HepG2 (cell line): ENCODE data around the gene STUB1. TPM values are rescaled to one million over a fixed set of nuclear protein-coding genes. Genes with fewer than 3 reads are reported as not detected.

Source experiments
- CEBPB ChIP-seq: IDR thresholded peaks from 2 replicates; pipeline ENCODE4 v1.6.1; 2011; ENCODE audit warnings: low read depth, low read length, improper control_type of control experiment, borderline replicate concordance
- ETV5 ChIP-seq: IDR thresholded peaks from 2 replicates; pipeline ENCODE4 v1.6.1; 2018; ENCODE audit warnings: missing biosample characterization, missing genetic modification reagents, inconsistent platforms, borderline replicate concordance
- GLI4 ChIP-seq: sonication (generic); formaldehyde crosslinking; IDR thresholded peaks from 2 replicates; pipeline ENCODE4 v1.5.1; 2020; ENCODE audit warnings: missing genetic modification reagents, mild to moderate bottlenecking, moderate library complexity, borderline replicate concordance
- IKZF1 ChIP-seq: fragments of 450-650 bp; IDR thresholded peaks from 2 replicates; pipeline ENCODE4 v1.7.1; 2016
- KLF6 ChIP-seq: IDR thresholded peaks from 2 replicates; pipeline ENCODE4 v1.8.0; 2016; ENCODE audit warnings: missing biosample characterization, missing genetic modification reagents
- LCORL ChIP-seq, 2 experiments: fragments of 450-650 bp in 1 of 2; sonication (generic) in 1 of 2; formaldehyde crosslinking in 1 of 2; IDR thresholded peaks; 2 replicates each; pipeline versions ENCODE4 v1.5.0 to v1.6.1; 2017 to 2020; ENCODE audit warnings: antibody characterized with exemption in 1 of 2, missing genetic modification reagents in 1 of 2
- MXI1 ChIP-seq: IDR thresholded peaks from 3 replicates; pipeline ENCODE4 v1.6.1; 2012; ENCODE audit warnings: low read depth, low read length, inconsistent platforms, borderline replicate concordance
- MYC ChIP-seq: sonication (generic); formaldehyde crosslinking; IDR thresholded peaks from 2 replicates; pipeline ENCODE4 v1.9.0; 2021; ENCODE audit warnings: missing genetic modification reagents, borderline replicate concordance
- PAF1 ChIP-seq: IDR thresholded peaks from 2 replicates; pipeline ENCODE4 v1.6.1; 2016; ENCODE audit warnings: missing genetic modification reagents, missing compliant biosample characterization
- POGK ChIP-seq: sonication (generic); formaldehyde crosslinking; conservative IDR thresholded peaks from 2 replicates; pipeline ENCODE4 v1.8.0; 2022; ENCODE audit warnings: mild to moderate bottlenecking, moderate library complexity, missing genetic modification reagents
- RNF219 ChIP-seq: sonication (generic); formaldehyde crosslinking; IDR thresholded peaks from 2 replicates; pipeline ENCODE4 v1.5.0; 2020; ENCODE audit warnings: mild to moderate bottlenecking, missing genetic modification reagents
- SAP130 ChIP-seq: IDR thresholded peaks from 2 replicates; pipeline ENCODE4 v1.6.1; 2016; ENCODE audit warnings: low read depth
- SCMH1 ChIP-seq: sonication (generic); formaldehyde crosslinking; IDR thresholded peaks from 2 replicates; pipeline ENCODE4 v1.9.0; 2021; ENCODE audit warnings: missing genetic modification reagents, mild to moderate bottlenecking, borderline replicate concordance
- SRSF1 ChIP-seq: fragments of 200-400 bp; formaldehyde crosslinking; optimal IDR thresholded peaks from 2 replicates; pipeline ENCODE3; 2017; ENCODE audit warnings: mild to moderate bottlenecking, low read depth, low read length, moderate library complexity
- TFDP2 ChIP-seq: sonication (generic); formaldehyde crosslinking; IDR thresholded peaks from 2 replicates; pipeline ENCODE4 v1.4.0; 2020; ENCODE audit warnings: missing genetic modification reagents
- TIGD3 ChIP-seq: sonication (generic); formaldehyde crosslinking; IDR thresholded peaks from 2 replicates; pipeline ENCODE4 v1.5.1; 2020; ENCODE audit warnings: mild to moderate bottlenecking, missing genetic modification reagents, borderline replicate concordance
- U2AF2 ChIP-seq: fragments of 200-400 bp; formaldehyde crosslinking; IDR thresholded peaks from 2 replicates; pipeline ENCODE4 v1.6.1; 2017; ENCODE audit warnings: low read depth, mild to moderate bottlenecking, low read length
- ZBTB14 ChIP-seq: sonication (generic); formaldehyde crosslinking; IDR thresholded peaks from 2 replicates; pipeline ENCODE4 v1.4.0; 2020; ENCODE audit warnings: missing genetic modification reagents
- ZNF749 ChIP-seq: sonication (generic); formaldehyde crosslinking; IDR thresholded peaks from 2 replicates; pipeline ENCODE4 v1.8.0; 2022; ENCODE audit warnings: mild to moderate bottlenecking, missing genetic modification reagents, moderate library complexity, borderline replicate concordance
- ZNF761 ChIP-seq: sonication (generic); formaldehyde crosslinking; conservative IDR thresholded peaks from 2 replicates; pipeline ENCODE4 v1.4.0; 2020; ENCODE audit warnings: mild to moderate bottlenecking, missing genetic modification reagents
- ZSCAN9 ChIP-seq: IDR thresholded peaks from 2 replicates; pipeline ENCODE4 v1.6.1; 2016; ENCODE audit warnings: borderline replicate concordance
- polyA plus RNA-seq, 8 experiments: library from polyadenylated mRNA; depleted of rRNA in 3 of 8; stranded (reverse) in 7 of 8; unstranded in 1 of 8; fragments of >200 nt; fragmentation: Illumina TruSeq in 4 of 8; extraction: Trizol in 4 of 8; gene quantifications; 2 replicates each; pipeline versions ENCODE4 v1.2.1 to v1.2.3, GENCODE V29; 2011 to 2016; ENCODE audit warnings: low read depth in 4 of 8, missing spikeins in 1 of 8, mixed read lengths in 1 of 8; ENCODE audit not compliant: insufficient read depth in 1 of 8
- total RNA-seq, 5 experiments: library from RNA; depleted of rRNA; stranded (reverse); fragments of >200 nt; fragmentation: Illumina TruSeq; extraction: Trizol; gene quantifications; 2 replicates each; pipeline ENCODE4 v1.2.3, GENCODE V29; 2016; ENCODE audit warnings: low read depth in 1 of 5

STUB1 gene
- total and polyA plus RNA-seq, 2 of the 13 experiments (the other 11 are each of a cell fraction or from before 2014, with no cell fraction given): 52.9 to 78.2 TPM

- TF ChIP-seq POGK (CRISPR knock-in tag) (no peak), LCORL (IDR thresholded peaks at IDR 0.05) (no peak), LCORL (CRISPR knock-in tag; IDR thresholded peaks at IDR 0.05) (no peak), MXI1 (0 out of 3 replicates have a peak, but pooled peaks have one; percentile 23), ZNF749 (CRISPR knock-in tag) (no peak), IKZF1 (no peak), ZSCAN9 (CRISPR knock-in tag) (no peak), SRSF1 (no peak), U2AF2 (no peak), TFDP2 (CRISPR knock-in tag) (no peak), RNF219 (CRISPR knock-in tag) (no peak), CEBPB (no peak), ZNF761 (no peak), GLI4 (CRISPR knock-in tag) (no peak), ZBTB14 (CRISPR knock-in tag) (peak; percentile 74), SCMH1 (CRISPR knock-in tag) (no peak), PAF1 (no peak), MYC (CRISPR knock-in tag) (peak; percentile 50; the same call in 1 of the 2 replicates), ETV5 (CRISPR knock-in tag) (no peak), SAP130 (CRISPR knock-in tag) (peak; percentile 62), TIGD3 (CRISPR knock-in tag) (no peak), KLF6 (CRISPR knock-in tag) (no peak)
These were observed 48.1 kb downstream of the STUB1 start (continued) for GRCh38 chr16:728131-728889.
